Measurements from ENCODE around the gene NPBWR2.

GRCh38 chr20:64136004-64136710 is 28.8 kb upstream of the NPBWR2 start:
- TF ChIP-seq, protein P1, sequence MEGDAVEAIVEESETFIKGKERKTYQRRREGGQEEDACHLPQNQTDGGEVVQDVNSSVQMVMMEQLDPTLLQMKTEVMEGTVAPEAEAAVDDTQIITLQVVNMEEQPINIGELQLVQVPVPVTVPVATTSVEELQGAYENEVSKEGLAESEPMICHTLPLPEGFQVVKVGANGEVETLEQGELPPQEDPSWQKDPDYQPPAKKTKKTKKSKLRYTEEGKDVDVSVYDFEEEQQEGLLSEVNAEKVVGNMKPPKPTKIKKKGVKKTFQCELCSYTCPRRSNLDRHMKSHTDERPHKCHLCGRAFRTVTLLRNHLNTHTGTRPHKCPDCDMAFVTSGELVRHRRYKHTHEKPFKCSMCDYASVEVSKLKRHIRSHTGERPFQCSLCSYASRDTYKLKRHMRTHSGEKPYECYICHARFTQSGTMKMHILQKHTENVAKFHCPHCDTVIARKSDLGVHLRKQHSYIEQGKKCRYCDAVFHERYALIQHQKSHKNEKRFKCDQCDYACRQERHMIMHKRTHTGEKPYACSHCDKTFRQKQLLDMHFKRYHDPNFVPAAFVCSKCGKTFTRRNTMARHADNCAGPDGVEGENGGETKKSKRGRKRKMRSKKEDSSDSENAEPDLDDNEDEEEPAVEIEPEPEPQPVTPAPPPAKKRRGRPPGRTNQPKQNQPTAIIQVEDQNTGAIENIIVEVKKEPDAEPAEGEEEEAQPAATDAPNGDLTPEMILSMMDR (IDR thresholded peaks at IDR 0.05), result no peak
- no peak for TF ChIP-seq POLR2A (IDR thresholded peaks at IDR 0.05)
